HG02642 (cell line): Measurements from ENCODE around the gene APC2.
"Not testable (repeated sequence)": the region's sequence is repeated elsewhere in the genome, so short reads cannot be mapped to it uniquely, and the experiment has no call there.

Experiments used
- ATAC-seq: cut with Tn5 transposase; IDR thresholded peaks from one replicate; pipeline ENCODE4 v1.9.1; 2021; ENCODE audit warnings: mild to moderate bottlenecking; ENCODE audit not compliant: unreplicated experiment, poor library complexity

The APC2 gene

DNA sequence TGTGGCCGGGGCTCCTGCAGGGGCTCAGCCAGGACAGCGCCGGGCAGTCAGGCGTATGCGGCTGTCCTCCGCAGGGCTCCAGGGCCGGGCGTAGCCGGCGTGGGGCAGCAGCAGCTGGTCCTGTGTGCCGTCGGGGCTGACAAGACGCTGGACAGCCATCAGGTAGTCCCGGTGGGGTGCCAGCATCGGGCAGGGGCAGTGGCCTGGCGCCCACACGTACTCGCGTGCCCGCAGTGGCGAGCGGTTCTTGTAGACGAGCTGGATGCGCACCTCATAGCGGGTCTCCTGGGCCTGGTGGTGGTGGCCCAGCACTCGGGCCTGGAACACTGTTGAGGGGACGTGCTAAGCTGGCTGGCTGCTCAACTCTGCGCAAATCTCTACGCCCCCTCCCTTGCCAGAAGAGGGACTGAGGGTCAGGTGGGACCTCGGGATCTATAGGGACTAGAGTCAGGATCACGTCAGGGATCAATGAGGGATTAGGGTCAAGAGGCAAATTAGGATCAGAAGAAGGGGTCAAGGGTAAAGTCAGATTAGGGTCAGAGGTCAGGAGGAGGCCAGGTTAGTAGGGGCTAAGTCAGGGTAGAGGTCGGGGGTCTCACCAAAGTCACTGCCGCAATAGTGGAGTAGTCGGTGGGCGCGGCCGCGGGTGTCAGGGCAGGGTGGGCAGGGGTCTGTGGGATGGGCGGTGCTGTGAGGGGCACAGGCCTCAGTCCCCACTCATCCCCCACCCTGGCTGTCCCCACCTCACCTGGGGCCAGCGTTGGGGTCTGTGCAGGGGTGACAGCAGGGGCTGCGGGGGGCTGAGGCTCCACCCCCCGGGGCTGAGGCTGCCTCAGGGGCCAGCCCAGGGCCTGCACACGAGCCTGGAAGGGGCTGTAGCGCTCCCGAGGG, 56.3 kb downstream of the APC2 start:
- ATAC-seq: no peak

DNA sequence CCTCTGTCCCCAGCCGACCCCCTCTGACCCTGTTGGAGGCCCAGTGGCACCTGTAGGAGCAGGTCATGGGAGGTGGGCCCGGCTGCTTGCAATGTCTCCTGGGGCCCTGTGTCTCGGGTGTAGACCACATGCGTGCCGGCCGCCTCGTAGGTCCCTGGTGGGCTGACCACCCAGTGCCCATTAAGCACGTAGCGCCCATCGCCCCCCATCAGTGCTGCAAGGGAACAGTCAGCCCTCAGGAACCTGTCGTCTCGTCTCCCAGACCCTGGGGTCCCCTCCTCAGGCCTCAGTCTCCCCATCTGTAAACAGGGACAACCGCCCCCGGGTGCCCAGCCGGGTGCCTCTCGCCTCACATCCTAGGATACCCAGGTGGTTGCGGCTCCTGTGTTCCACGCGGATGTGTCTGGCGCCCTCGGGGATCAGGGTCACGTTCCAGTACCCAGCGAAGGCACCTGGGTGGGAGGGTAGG, 57.3 kb downstream of the APC2 start:
- ATAC-seq: no peak

DNA sequence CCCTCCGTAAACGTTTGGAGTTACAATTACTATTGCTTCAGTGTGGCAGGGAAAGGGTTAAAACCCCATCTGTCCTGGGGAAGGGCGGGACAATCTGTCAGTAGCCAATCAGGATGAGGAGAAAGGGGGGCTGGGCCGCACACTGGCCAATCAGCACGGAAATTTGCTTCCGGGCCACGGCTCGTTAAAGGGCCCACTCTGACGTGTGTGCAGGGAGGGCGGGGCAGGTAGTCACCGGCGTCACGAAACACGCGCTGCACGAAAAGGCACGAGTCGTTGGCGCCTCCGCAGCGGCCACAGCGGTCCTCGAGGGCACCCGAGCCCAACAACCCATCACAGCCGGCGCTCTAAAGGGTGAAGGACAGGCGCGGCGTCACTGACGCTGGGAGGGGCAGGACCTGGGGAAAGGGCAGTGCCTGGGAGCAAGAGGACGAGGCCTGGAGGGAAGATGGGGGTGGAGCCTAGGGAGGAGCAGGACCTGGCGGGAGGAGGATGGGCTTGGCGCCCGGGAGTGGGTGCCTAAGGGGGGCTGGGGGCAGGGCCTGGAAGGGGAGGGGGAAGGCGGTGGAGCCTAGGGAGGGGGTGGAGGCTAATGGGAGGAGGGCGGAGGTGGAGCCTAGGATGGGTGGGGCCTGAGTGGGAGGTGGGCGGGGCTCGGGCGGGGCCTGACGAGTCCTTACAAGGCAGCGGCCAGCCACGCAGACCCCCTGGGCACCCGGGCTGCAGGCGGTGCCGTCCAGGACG, 58.0 kb downstream of the APC2 start:
- no peak for ATAC-seq

DNA sequence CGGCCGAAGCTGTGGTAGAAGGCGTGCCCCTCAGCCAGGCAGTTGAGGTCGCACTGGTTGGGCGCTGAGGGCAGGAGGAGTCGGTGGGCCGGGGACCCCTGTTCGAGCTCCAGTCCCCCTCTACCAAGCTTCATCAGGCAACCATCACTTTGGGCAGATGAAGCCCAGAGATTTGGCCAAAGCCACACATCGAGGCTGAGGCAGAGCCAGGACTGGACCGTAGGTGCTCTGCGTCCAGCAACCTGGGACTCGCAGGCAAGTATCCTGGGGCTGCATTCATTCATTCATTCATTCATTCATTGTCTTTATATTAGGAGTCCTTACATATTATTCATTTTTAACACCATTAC, 58.6 kb downstream of the APC2 start:
- ATAC-seq: no peak

DNA sequence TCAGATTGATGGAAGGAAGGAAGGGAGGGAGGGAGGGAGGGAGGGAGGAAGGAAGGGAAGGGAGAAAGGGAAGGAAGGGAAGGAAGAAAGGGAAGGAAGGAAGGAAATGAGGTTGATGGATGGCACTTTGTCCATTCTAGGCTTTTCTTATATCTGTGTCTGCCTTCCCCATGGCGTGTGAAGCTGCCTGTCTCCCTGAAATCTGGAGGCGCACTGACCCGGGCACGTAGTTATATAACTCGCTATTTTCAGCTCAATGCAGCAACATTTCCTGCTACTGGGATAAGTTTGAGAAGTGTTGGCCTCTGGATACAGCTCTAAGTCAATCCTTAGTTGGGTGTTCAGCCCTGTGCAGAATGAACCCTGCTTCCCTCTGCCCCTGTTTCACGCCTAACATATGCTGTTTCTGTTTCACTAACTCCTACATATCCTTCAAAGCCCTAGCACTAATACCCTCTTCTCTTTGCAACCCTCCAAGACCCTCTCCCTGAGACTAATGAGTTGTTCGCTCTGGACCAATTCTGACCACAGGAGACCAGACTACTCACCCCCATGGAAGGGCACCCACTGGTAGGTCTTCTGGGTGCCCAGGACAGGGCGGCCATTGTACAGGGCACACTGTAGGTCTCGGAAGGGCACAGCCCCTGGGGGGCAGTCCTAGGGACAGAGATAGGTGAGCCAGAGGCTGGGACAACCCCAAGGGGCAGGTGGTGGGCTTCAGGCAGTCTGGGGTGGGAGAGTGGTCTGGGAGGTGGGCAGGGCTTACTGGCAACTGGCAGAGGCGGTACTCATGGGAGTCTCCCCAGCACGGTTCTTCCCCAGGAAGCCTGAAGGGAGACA, 59.9 kb downstream of the APC2 start:
- no peak for ATAC-seq

DNA sequence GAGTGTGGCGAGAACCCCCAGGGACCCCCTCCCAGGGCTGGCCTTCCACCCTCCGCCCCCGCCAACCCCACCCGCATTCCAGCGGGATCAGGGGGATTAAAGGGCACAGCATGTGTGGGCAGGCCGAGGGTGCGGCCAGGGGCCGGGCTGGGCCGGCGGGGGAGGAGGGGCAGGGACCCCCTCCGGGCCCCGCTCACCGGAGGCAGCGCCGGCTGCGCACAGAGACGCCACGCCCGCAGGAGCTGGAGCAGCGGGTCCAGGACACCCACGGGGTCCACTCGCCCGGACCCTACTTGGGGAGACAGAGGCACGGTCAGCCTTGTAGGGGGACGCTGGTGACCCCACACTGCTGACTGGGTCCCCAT, 60.5 kb downstream of the APC2 start:
- ATAC-seq: no peak

DNA sequence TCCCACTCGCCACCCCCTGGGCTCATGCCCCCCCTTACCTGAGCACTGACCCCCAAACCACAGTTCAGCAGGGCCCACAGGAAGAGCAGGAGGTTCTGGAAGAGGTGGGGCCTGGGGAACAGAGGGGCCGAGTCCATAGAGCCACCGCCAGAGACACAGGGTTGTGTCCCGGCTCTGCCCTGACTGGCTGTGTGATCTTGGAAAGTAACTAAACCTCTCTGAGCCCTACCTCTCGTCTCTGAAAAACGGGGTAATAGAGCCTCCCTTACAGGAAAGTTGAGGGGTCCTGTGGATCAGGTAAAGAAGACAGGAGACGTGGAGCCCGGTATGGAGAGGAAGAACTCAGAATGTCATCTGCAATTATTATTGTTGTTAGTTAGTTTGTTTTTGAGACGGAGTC, 60.9 kb downstream of the APC2 start:
- ATAC-seq: no peak

DNA sequence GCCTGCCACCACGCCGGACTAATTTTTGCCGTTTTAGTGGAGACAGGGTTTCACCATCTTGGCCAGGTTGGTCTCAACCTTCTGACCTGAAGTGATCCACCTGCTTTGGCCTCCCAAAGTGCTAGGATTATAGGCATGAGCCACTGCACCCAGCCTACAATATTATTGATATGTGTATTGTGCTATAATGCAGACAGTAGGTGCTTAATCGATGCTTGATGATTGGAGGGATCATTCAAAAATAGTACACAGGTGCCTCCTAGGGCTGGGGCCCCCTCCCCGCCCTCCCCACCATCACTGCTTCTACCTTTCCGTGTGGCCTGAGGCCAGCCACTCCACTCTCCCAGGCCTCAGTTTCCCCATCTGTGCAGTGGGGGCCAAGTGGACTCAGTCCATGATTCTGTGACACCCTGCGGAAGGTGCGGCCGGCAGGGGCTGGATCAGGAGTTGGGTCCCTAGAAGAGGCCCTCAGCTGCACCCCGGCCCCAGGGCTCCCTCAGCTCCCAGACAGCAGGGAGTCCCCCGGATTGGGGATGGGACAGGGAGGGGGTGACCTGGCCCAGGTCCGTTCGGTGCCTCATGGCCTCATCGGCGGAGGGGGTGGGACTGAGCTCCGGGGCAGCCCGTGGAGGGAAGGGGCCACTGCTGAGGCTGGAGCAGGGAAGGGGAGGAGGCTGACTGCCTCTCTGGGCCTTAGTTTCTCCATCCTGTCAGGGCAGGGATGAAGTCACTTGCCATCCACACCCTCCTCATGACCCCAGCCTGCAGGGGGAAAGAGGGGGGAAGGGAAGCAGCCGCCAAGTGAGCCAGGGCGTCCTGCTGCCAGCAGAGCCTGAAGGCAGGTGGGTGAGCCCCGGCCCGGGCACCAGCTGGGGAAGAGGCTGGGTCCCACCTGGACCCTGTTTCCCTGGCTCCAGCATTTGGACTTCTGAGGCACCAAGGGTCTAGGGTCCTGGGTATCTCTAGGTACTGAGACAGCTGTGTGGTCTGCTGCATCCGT, 61.7 kb downstream of the APC2 start:
- no peak for ATAC-seq

DNA sequence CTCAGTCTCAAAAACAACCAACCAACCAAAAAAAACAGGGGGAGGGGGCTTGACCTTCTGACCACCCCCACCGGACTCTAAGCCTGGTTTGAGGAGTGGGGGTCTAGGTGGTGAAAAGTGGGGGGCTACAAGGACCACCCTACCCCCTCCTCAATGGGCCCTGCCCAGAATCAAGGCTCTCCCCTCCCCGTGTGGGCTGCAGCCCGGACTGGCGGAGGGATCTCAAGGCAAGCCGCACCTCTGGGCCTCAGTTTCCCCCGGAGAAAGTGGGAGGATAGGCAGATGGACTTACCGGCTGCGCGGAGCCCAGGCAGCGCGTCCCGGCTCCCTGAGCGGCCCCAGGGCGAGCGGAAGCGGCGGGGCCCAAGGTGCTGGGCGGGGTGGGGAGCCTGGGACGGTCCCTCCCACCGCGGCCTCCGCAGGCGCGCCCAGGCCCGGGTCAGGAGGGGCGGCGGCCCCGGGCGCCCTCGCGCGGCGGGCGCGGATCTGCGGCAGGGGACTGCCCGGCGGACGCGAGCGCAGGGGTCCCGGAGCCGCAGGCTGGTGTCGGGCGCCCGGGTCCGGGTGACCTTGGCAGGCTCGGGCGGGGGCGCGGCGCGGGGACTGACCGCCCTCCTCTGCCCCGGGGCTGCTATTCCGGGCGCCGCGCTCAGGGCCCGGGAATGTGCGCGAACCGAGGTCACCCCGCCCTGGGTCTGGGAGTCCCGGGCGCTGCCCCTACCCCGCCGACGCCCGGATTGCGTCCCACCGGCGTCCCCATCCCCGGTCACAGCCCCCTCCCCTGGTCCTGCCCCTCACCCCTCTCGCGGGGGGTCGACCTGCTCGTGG, 63.0 kb downstream of the APC2 start, which contains the start of gene ADAMTSL5:
TSS of gene ADAMTSL5 (minus strand) at position 349 of the 828 bp plus-strand sequence. CDS start 2,076 bp downstream, outside the sequence.
- no peak for ATAC-seq

DNA sequence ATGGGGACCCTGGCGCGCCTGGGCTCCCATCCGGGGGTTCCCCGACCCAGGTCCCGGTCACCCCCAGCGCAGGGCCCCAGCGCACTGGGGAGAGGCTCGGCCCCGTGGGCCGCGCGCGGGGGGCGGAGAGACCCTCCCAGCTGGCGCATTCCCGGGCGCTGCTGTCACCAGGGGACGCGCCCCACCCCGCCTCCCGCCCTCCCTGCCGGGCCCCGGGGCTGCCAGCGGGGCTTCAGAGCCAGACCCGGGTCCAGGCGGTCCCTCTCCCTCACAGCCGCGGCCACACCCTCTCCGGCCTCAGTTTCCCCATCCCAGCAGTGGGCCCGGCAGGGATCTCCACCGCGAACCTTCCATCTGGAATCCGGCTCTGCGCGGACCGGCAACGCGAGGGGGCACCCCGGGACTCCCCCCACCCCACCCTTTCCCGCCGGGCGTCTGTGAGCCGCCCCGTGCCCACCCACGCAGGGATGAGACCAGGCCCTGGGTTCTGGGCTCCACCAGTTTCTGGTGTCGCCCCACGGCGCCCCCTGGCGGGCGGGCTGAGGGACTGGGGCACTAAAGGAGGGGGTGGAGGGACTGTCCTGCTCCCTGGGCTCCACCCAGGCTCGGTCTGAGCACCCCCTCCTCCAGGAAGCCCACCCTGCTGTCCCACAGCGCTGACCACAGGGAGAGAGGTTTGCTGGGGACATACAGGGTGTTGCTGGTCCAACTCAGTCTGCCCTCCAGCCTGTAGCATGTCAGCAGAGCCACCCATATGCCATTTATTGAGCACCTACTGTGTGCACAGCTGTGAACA, 63.8 kb downstream of the APC2 start:
- no peak for ATAC-seq

DNA sequence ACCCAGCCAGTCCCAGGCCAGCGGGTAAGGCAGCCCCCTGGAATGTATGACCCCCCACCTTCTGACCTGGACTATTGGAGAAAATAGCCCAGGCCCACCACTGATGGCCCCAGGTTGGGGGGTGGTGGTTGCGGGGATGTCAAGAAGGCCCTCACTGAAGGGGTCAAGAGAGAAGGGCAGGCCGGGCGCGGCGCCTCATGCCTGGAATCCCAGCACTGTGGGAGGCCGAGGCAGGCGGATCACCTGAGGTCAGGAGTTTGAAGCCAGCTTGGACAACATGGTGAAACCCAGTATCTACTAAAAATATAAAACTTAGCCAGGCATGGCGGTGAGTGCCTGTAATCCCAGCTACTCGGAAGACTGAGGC, 64.4 kb downstream of the APC2 start:
- no peak for ATAC-seq

DNA sequence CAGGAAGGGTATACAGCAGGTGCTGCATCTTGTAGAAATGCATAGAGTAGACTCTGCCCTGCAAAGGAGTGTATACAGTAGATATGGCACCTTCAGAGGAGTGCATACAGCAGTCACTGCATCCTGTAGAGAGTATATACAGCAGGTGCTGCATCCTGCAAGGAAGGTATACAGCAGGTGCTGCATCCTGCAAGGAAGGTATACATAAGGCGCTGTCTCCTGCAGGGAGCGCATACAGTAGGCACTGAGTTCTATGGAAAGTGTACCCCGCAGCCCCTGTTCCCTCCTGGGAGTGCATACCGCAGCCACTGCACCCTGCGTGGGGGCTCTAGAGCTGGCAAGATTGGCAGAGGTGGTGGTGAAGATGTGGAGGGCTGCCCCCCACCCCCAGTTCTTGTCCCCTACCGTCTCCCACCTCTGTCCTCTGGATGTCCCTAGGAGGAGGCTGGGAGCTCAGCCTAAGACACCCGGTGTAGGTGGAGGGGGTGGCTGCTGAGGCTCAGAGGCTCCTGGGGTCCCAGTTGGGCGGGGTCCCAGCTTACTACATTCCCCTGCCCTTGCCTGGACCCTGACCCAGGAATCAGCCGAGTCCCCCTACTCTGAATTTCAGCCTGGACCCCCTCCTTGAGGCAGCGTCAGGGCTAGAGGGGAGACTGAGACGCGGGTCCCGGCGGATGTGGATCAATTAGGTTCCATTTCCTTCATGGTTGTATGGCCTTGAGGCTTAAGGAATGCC, 65.2 kb downstream of the APC2 start:
- no peak for ATAC-seq

DNA sequence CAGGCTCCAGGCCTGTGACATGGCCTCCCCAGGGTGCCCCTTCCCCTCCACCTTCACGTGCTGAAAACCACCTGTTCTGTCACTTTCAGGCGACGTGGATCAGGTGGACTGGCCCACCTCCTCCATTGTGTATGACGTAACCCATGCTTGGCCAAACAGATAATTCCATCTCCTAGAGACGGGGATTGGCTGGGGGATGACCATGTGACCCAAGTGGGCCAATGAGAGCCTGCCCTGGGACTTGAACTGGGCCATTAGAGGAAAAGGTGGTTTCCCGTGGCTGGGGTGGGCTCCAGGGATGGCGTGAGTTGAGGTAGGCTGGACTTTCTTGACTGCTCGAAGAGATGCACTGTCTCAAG, 66.5 kb downstream of the APC2 start:
- no peak for ATAC-seq

DNA sequence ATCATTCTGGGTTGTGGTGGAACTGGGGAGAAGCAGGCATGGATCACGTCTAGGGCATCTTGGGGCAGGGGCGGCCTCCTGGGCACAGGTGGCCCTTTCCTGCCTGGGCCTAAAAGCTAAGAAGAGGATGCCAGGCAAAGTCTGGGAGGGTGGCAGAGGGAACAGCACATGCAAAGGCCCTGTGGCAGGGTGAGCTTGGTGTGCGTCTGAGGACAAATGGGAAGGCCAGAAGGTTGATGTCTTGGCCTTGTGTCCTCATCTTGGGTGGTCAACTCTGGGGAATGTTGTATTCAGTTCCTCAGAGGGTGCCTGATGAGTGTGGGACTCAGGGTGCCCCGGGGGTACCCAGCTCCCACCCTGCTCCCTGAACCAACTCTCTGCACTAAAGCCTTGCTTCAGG, 68.5 kb downstream of the APC2 start:
- ATAC-seq: no peak

DNA sequence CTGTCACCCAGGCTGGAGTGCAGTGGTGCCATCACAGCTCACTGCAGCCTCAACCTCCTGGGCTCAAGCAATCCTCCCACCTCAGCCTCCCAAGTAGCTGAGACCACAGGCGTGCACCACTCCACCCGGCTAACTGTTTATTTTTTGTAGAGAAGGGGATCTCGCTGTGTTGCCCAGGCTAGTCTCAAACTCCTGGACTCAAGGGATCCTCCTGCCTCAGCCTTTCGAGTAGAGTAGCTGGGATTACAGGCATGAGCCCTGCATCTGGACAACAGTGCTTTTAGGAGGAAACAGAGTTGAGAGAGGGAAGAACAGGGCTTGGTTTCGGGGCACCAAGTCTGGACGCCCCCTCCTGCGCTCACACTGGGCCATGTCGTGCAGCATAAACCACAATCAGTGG, 69.9 kb downstream of the APC2 start:
- not testable (repeated sequence) for ATAC-seq

DNA sequence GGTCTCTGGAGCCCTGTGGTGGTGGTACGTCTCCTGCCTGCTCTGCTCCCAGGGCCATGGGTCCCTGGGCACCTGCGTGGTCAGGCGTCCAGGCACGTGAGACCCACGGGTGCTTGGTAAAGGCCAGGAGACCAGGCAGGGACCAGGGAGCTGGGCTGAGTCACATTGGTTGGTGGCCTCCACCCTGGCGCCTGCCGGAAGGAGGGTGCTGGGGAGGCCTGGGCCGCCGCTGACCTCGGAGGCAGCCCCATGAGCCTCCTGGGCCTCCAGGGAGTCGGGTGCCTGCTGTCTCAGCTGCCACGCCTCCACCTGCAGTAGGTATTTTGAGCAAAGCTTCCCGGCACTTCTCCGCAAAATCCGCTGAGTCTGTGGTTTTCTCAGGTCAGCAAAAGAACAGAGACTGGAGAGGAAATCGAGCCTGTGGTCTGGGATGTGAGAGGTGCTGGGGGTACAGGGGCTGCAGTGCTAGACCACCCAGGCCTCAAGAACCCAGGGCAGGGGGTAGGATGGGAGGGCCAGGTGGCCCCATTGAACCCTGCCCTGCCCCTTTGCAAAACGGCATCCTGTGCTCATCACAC, 70.4 kb downstream of the APC2 start:
- no peak for ATAC-seq

DNA sequence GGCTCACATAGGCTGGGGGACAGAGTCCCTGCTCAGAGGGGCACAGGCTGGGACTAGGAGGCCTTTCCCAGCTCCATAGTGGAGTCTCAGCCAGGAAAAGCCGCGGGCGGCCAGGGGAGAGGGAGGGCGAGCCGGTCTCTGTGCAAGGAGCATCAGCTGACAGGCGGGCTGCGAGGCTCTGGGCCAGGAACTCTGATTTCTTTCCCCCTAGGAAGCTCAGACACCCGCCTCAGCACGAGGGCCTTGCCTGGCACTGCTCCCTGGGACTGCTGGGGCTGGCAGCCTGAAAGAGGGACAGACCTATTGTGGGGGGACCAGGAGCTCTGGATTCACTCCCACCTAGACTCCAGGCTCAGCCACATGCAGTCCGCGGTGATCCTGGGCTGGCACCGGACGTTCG, 71.7 kb downstream of the APC2 start:
- no peak for ATAC-seq
